HepG2 (cell line): Measurements from ENCODE around the gene NOS1AP. TPM values are rescaled to one million over a fixed set of nuclear protein-coding genes. Genes with fewer than 3 reads are reported as not detected.

Source experiments
- AHDC1 ChIP-seq: sonication (generic); formaldehyde crosslinking; IDR thresholded peaks from 2 replicates; pipeline ENCODE4 v1.5.1; 2020; ENCODE audit warnings: mild to moderate bottlenecking, missing genetic modification reagents, borderline replicate concordance
- HOXA7 ChIP-seq: sonication (generic); formaldehyde crosslinking; IDR thresholded peaks from 2 replicates; pipeline ENCODE4 v1.8.1; 2022; ENCODE audit warnings: mild to moderate bottlenecking, missing genetic modification reagents, moderate library complexity
- PBX2 ChIP-seq: IDR thresholded peaks from 2 replicates; pipeline ENCODE4 v1.6.1; 2016; ENCODE audit warnings: control low read depth
- THAP7 ChIP-seq: sonication (generic); formaldehyde crosslinking; IDR thresholded peaks from 2 replicates; pipeline ENCODE4 v1.8.1; 2023; ENCODE audit warnings: mild to moderate bottlenecking, missing genetic modification reagents
- ZNF30 ChIP-seq: sonication (generic); formaldehyde crosslinking; IDR thresholded peaks from 2 replicates; pipeline ENCODE4 v1.5.0; 2020; ENCODE audit warnings: mild to moderate bottlenecking, missing genetic modification reagents
- ZNF513 ChIP-seq: sonication (generic); formaldehyde crosslinking; conservative IDR thresholded peaks from 2 replicates; pipeline ENCODE4 v1.5.0; 2020; ENCODE audit warnings: missing genetic modification reagents
- ZNF775 ChIP-seq: sonication (generic); formaldehyde crosslinking; IDR thresholded peaks from 2 replicates; pipeline ENCODE4 v1.4.0; 2020; ENCODE audit warnings: missing genetic modification reagents, mild to moderate bottlenecking, moderate library complexity, borderline replicate concordance
- polyA plus RNA-seq, 8 experiments: library from polyadenylated mRNA; depleted of rRNA in 3 of 8; stranded (reverse) in 7 of 8; unstranded in 1 of 8; fragments of >200 nt; fragmentation: Illumina TruSeq in 4 of 8; extraction: Trizol in 4 of 8; gene quantifications; 2 replicates each; pipeline versions ENCODE4 v1.2.1 to v1.2.3, GENCODE V29; 2011 to 2016; ENCODE audit warnings: low read depth in 4 of 8, missing spikeins in 1 of 8, mixed read lengths in 1 of 8; ENCODE audit not compliant: insufficient read depth in 1 of 8
- total RNA-seq, 5 experiments: library from RNA; depleted of rRNA; stranded (reverse); fragments of >200 nt; fragmentation: Illumina TruSeq; extraction: Trizol; gene quantifications; 2 replicates each; pipeline ENCODE4 v1.2.3, GENCODE V29; 2016; ENCODE audit warnings: low read depth in 1 of 5

Gene NOS1AP
- total and polyA plus RNA-seq, 2 of the 13 experiments (the other 11 are each of a cell fraction or from before 2014, with no cell fraction given): 2.0 to 3.3 TPM

GRCh38 chr1:162412002-162412401 lies 342.5 kb downstream of the NOS1AP start, which contains the start of gene SH2D1B (continued):
- TF ChIP-seq AHDC1 (CRISPR knock-in tag): no peak
- TF ChIP-seq THAP7 (CRISPR knock-in tag): no peak
- no peak for TF ChIP-seq PBX2 (CRISPR knock-in tag)
- TF ChIP-seq ZNF513: no peak
- no peak for TF ChIP-seq HOXA7 (CRISPR knock-in tag)
- no peak for TF ChIP-seq ZNF30
- no peak for TF ChIP-seq ZNF775 (CRISPR knock-in tag)
